Measurements from ENCODE around the gene RBPMS2.

Gene RBPMS2

GRCh38 chr15:64732156-64732860 is 43.1 kb downstream of the RBPMS2 start:
- in situ Hi-C loops (cut with MboI; ENCODE audit: low sequenced_read_pairs): loop anchor here (10.0 to 25.0 kb wide), 2 partner anchors 172 to 655 kb away; partner anchors contain the start of gene IGDCC3

GRCh38 chr15:64731805-64732151 is 43.6 kb downstream of the RBPMS2 start:
- in situ Hi-C loops (cut with MboI; ENCODE audit: low sequenced_read_pairs): loop anchor here (10.0 to 25.0 kb wide), 2 partner anchors 173 to 656 kb away; partner anchors contain the start of gene IGDCC3

- in situ Hi-C loops (cut with MboI; ENCODE audit: low sequenced_read_pairs): loop anchor here (10.0 to 25.0 kb wide), 2 partner anchors 174 to 656 kb away; partner anchors contain the start of gene IGDCC3
Measured at GRCh38 chr15:64731012-64731804, 44.2 kb downstream of the RBPMS2 start.

- in situ Hi-C loops (cut with MboI; ENCODE audit: low sequenced_read_pairs): loop anchor here (10.0 to 25.0 kb wide), 2 partner anchors 175 to 657 kb away; partner anchors contain the start of gene IGDCC3
Measured at GRCh38 chr15:64730151-64730550, 45.2 kb downstream of the RBPMS2 start.

- in situ Hi-C loops (cut with MboI; ENCODE audit: low sequenced_read_pairs): loop anchor here (5.0 kb wide), 1 partner anchor 38 kb away; no protein-coding TSS in a partner anchor
Measured at GRCh38 chr15:64720188-64720587, 55.2 kb downstream of the RBPMS2 start.

GRCh38 chr15:64717735-64718495 is 57.5 kb downstream of the RBPMS2 start:
- in situ Hi-C loops (cut with MboI; ENCODE audit: low sequenced_read_pairs): no loop called here

- in situ Hi-C loops (cut with MboI; ENCODE audit: low sequenced_read_pairs): no loop called here
Measured at GRCh38 chr15:64717130-64717529, 58.3 kb downstream of the RBPMS2 start.

- in situ Hi-C loops (cut with MboI; ENCODE audit: low sequenced_read_pairs): no loop called here
Measured at GRCh38 chr15:64716452-64716851, 58.9 kb downstream of the RBPMS2 start.

- in situ Hi-C loops (cut with MboI; ENCODE audit: low sequenced_read_pairs): no loop called here
Measured at GRCh38 chr15:64713592-64713991, 61.8 kb downstream of the RBPMS2 start.

GRCh38 chr15:64712353-64712752 is 63.0 kb downstream of the RBPMS2 start:
- in situ Hi-C loops (cut with MboI; ENCODE audit: low sequenced_read_pairs): no loop called here

- in situ Hi-C loops (cut with MboI; ENCODE audit: low sequenced_read_pairs): no loop called here
Measured at GRCh38 chr15:64710676-64711428, 64.5 kb downstream of the RBPMS2 start.

GRCh38 chr15:64706011-64706911 is 69.1 kb downstream of the RBPMS2 start:
- in situ Hi-C loops (cut with MboI; ENCODE audit: low sequenced_read_pairs): no loop called here

GRCh38 chr15:64705006-64705405 is 70.4 kb downstream of the RBPMS2 start:
- in situ Hi-C loops (cut with MboI; ENCODE audit: low sequenced_read_pairs): no loop called here

- in situ Hi-C loops (cut with MboI; ENCODE audit: low sequenced_read_pairs): no loop called here
Measured at GRCh38 chr15:64703632-64703959, 71.8 kb downstream of the RBPMS2 start.

- in situ Hi-C loops (cut with MboI; ENCODE audit: low sequenced_read_pairs): no loop called here
Measured at GRCh38 chr15:64702816-64703631, 72.4 kb downstream of the RBPMS2 start.

- in situ Hi-C loops (cut with MboI; ENCODE audit: low sequenced_read_pairs): no loop called here
Measured at GRCh38 chr15:64701482-64702184, 73.8 kb downstream of the RBPMS2 start.

- in situ Hi-C loops (cut with MboI; ENCODE audit: low sequenced_read_pairs): no loop called here
Measured at GRCh38 chr15:64701051-64701450, 74.3 kb downstream of the RBPMS2 start.

GRCh38 chr15:64699751-64700388 is 75.5 kb downstream of the RBPMS2 start:
- in situ Hi-C loops (cut with MboI; ENCODE audit: low sequenced_read_pairs): no loop called here
